Measurements from ENCODE around the gene SECISBP2L.

GRCh38 chr15:49024840-49025239, 21.4 kb downstream of the SECISBP2L start:
- TF ChIP-seq CTCF (conservative IDR thresholded peaks at IDR 0.05 in 1 of 2, IDR thresholded peaks at IDR 0.05 in 1 of 2; ENCODE audit: extremely low read depth in 1 of 2, insufficient read depth in 1 of 2, low read depth in 1 of 2, low read length in 2 of 2): no peak
- no peak for TF ChIP-seq EZH2 (IDR thresholded peaks at IDR 0.05; ENCODE audit: borderline replicate concordance, low read length)
